Limb (tissue), 2 donors: ENCODE results near the gene MRRF.

Experiments used
- DNase-seq, 2 donors: peaks; one replicate each; pipeline ENCODE4 v3.0.0-alpha.2; 2016; ENCODE audit errors: extremely low spot score in 2 of 2

The MRRF gene

GRCh38 chr9:122331523-122331927 lies 66.8 kb downstream of the MRRF start:
- no peak for DNase-seq

GRCh38 chr9:122332083-122332482 lies 67.4 kb downstream of the MRRF start:
- DNase-seq, result no peak

GRCh38 chr9:122332644-122333043 lies 68.0 kb downstream of the MRRF start:
- DNase-seq, result no peak

DNA sequence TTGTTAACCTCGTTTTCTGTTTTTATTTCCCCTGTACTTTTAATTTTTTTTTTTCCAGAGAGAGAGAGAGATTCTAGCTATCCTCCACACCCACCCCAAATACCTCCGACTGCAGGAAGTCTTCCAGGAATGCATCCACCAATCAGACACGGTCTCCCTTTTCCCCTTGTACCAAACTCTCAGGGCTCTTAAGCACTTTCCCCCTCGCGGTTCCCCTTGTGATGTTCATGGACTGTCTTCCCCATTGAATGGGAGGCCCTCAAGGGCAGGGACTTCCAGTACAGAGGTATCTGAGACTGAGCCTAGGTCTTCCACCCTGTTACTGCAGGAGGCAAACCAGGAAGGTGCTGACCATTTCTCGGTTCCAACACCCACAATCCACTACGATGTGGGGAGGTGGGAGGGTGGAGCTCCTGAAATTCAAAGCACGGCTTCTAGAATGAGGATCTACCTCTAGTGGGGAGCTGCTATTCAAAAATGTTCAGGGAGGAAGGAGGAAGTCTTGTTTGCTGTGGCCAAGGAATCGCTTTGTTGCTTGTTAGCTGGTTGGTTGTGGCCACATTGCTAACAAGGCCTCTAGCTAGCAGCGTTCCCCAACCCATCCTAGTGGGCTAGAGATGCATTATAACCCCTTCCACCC lies 68.6 kb downstream of the MRRF start:
- no peak for DNase-seq

DNA sequence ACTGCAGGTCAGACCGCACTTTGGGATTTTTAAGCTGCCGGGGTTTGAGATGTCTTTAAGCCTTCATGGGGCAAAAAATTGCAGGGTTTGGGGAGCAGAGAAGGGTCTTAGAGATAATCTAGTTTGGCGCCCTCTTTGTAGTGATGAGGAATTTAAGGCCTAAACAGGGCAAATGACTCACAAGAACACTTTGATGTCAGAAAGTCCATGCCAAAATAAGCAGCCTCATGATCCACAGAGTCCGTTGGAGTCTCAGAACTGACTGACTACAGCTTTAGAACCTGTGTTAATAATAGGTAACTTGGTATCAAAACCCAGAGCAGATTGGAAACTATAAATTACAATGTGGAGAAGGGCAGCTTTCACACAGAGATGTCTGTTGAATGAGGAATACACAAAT lies 70.2 kb downstream of the MRRF start:
- no peak for DNase-seq

DNA sequence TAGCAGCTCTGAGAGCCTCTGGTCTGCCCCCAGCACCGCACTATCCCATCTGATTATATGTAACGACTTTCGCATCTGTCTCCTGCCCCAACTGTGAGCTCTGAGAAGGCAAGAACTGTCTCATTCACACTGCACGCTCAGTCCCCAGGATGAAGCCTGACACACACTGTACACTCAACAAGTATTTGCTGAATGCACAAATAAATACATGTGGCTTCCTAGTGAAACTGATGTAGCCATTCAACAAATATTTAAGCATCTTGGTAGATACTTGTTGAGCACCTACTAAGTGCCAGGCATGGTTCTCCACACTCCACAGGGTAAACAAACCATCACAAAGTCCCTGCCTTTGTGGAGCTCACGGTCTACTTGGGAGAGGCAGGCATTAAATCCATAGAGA lies 71.5 kb downstream of the MRRF start:
- no peak for DNase-seq

- DNase-seq, result no peak
Measured at GRCh38 chr9:122336866-122337555, 72.3 kb downstream of the MRRF start.

DNA sequence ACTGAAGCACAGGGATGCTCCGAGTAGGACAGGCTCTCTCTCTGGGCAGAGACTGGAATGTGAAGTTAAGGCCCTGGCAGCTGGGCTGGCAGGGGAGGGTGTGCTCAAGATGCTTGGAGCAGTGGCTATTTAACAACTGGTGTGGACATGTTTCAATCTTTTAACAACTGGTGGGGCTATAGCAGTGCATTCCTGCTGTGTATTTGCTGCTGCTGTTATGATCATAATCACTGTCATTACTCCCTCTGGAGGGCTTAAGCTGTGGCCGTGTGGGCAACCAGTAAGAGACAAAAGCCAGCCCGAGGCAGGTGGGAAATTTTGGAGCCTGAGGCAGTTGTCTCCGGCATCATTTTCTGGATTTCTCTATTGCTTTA lies 72.9 kb downstream of the MRRF start:
- no peak for DNase-seq

GRCh38 chr9:122338536-122338935 lies 73.9 kb downstream of the MRRF start:
- no peak for DNase-seq

GRCh38 chr9:122338994-122339393 lies 74.3 kb downstream of the MRRF start:
- DNase-seq, result no peak

DNA sequence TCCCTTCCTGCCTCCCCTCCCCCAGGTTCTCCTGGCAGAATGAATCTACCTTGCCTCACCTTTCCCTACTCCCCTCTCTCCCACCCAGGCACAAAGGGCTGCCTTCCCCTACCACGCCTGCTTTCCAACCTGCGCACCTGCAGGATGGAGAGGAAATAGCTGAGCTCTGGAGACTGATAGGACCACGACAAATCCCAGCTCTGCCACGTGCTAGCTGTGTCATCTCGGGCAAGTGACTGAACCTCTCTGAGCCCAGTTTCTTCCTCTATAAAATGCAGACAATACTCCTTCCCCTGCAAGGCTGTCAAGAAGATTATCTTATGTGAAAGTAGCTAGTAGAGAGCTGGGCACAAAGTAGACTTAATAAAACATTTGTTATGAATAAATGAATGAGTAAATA lies 74.9 kb downstream of the MRRF start:
- DNase-seq, result no peak

- DNase-seq, result no peak
Measured at GRCh38 chr9:122340161-122340560, 75.5 kb downstream of the MRRF start.

DNA sequence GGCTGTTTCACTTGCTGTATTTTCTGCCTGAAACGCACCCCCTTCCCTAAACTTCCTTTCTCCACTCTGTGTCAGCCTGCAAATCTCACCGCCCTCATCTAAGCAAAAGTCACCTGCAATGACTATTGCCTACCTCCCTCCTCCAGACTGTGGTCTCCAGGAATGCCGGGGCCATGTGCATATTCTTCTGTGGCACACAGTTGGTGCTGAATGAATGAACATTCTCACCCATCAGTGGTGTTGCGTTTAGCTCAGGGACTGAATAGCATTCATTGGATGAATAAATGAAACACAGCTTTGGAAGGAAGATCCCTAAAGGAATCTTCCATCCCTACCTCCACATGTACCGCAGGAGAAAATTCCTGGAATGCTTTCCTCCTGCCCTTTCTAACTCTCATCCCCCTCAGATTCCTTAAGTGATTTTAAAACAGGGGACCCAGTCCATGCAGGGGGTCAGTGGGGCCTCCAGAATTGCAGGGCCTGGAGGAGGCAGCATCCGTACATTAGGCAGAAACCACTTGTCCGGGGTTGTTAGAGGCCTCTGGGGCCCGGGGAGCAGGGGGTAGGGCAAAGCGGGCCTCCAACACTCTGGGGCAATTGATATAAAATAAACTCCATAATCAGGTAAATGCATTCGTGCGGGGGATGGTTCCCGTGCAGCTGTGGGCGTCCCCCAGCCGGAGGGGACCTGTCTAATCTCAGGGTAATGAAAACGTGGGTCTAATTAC lies 77.8 kb downstream of the MRRF start:
- no peak for DNase-seq

DNA sequence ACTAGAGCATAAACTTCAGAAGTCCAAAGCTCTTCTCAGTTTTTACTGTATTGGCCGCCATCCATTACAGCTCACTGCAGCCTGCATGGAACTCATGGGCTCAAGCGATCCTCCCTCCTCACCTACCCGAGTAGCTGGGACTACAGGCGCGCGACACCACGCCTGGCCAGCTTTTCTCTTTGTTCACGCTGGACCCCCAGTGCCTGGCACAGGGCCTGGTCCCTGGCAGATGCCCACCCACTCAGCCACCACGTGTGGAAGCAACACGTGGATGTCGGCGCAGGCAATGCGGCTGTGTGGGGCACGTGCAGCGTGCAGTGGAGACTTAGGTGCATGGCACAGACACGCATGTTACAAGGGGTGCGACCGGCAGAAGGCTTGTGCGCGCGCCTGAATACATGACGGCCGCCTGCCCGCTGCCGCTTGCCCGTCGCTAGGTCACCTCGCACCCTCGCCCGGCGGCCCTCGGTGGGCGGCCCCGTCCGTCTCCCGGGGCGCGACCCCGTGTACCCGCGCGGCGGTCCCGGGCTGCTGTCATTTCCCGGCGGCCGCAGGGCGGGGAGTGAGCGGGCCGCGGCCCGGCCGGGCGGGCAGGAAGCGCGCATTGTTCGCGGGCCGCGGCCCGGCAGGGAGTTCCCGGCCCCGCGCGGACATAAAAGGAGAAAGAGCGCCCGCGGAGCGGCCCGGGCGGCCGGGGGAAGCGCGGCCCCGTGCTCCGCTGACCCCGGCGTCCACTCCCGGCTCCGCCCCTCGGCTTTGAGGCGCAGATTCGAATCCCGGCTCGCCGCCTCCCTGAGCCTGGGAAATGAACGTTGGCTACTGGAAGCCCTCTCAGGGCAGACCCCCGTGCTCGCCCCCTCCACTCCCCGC lies 82.0 kb downstream of the MRRF start:
- DNase-seq, result peak in 1 of 2 donors; percentile 63

DNA sequence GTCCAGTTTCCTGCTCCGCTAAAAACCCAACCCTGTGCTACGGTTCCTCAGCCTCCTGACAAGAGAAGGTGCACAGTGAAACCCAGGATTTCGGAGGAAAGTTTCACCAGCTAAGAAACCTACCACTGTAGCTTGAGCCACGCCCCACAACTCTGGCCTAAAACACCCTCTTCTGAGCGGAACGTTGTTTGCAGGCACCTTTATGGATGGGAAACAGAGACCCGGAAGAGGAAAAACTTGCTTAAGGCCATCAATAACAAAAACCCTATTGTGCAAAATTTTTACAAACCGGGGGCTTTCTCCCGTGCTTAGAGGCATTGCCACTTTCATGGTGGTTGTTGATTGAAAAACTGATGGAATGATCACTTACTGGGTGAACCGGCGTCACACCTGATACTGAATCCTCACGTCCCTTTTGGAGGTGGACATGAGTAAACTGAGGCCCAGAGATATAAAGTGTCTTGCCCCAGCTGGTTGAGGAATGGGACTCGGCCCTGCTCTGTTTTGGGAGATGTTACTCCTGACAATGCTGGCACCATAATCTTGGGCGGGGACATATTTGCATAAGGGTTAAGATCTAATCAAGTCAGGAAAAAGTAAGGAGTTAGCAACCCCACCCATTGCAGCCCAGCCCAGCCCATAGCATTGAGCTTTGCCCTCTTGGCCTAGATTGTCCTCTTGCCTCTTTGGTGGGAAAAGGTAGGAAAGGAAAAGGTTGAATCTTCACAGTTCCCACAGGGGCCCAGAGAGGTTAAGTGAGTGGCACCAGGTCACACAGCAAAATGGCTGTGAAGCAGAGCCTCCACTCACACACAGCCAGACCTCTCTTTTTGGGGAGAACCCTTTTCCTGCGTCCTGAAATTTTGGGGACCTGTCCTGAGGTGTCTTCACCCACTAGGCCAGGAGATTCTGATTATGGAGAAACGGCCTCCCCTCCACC lies 82.9 kb downstream of the MRRF start:
- DNase-seq, result no peak

- no peak for DNase-seq
Measured at GRCh38 chr9:122348288-122348777, 83.7 kb downstream of the MRRF start.

- no peak for DNase-seq
Measured at GRCh38 chr9:122348791-122349190, 84.1 kb downstream of the MRRF start.

GRCh38 chr9:122349201-122349600 lies 84.5 kb downstream of the MRRF start:
- no peak for DNase-seq

DNA sequence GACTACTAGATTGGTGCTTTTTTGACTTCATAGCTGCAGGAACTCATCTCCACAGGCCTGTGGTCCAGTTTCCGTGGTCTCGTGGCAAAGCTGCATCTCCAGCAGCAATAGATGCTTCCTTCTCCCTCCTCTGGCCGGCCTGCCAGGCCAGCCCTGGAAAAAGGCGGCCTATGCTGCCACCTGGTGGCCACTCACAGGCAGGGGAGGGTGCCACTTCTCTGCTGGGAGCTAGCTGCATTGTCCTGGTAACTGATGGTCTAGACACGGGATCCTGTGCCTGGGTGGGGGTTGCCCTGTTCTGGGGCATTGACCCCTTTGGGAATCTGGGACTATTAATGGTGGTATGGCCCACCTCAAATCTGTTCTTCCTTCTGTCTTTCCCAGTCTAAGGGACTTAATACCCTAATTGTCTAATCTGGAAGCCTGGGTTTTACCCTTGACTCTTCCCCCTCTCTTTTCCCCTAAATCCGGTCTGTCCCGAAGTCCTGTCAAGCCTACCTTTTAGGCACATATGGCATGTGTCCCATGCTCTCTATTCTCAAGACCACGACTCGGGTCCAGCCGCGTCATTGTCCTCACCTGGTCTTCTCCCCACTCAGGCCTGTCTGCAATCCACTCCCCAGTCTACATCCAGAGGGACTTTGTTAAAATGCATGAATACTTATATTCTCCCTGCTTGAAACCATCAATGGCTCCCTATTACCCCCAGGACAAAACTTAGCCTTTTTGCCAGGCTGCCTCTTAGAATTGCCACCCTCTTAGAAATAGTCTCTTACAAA lies 86.1 kb downstream of the MRRF start:
- DNase-seq, result peak; percentile 76 to 91
